ENCODE measurements around the gene C4orf46. TPM values are rescaled to one million over a fixed set of nuclear protein-coding genes. Genes with fewer than 3 reads are reported as not detected.
"Not testable (repeated sequence)": the region's sequence is repeated elsewhere in the genome, so short reads cannot be mapped to it uniquely, and the experiment has no call there.

Gene C4orf46
- polyA plus RNA-seq (2013): 12.3 TPM

- no peak for DNase-seq
- Histone ChIP-seq H3K27me3 (replicated peaks in 2 of 5; ENCODE audit: control insufficient read depth in 4 of 5, insufficient read depth in 5 of 5, low read length in 4 of 5) (no peaks in the 10 kb centered on the region), H3K4me3 (ENCODE audit: control insufficient read depth in 1 of 7, extremely low read depth in 1 of 7, insufficient read depth in 4 of 7, low read depth in 2 of 7, low read length in 6 of 7) (peak within 1 kb of the TSS; percentile 83 to 97 (median 92)), H3K36me3 (ENCODE audit: control insufficient read depth in 4 of 4, insufficient read depth in 4 of 4, low read length in 3 of 4) (peaks cover 0 to 4% (median 0%) of the 10 kb centered on the region in 4 experiments), H3K27ac (ENCODE audit: insufficient read depth in 1 of 2, low read depth in 1 of 2, low read length in 2 of 2, poor library complexity in 1 of 2, severe bottlenecking in 2 of 2) (peak within 1 kb of the TSS; percentile 85 to 95), H3K4me1 (ENCODE audit: control extremely low read depth in 1 of 4, control insufficient read depth in 4 of 4, insufficient read depth in 4 of 4, low read length in 3 of 4) (peaks cover 9 to 21% (median 16%) of the 10 kb centered on the region in 4 experiments), H3K9me3 (ENCODE audit: control extremely low read depth in 1 of 5, control insufficient read depth in 4 of 5, insufficient read depth in 2 of 5, low read depth in 1 of 5, low read length in 4 of 5) (no peaks in the 10 kb centered on the region)
- POLR2A ChIA-PET: no interaction called here
- WGBS (ENCODE audit: insufficient coverage): 0% methylated on average over 13 of the region's 20 CpGs
- CTCF ChIA-PET: interaction anchor here (1.0 to 1.5 kb wide), 2 partner anchors 13 to 417 kb away, joined by 3 to 4 read pairs; no protein-coding TSS in a partner anchor
Observed at GRCh38 chr4:158671665-158671914, at the start of gene C4orf46. Gene C4orf46, minus strand, starts transcription at chr4:158671887. Its CDS starts 86 bp downstream, at chr4:158671801.

DNA sequence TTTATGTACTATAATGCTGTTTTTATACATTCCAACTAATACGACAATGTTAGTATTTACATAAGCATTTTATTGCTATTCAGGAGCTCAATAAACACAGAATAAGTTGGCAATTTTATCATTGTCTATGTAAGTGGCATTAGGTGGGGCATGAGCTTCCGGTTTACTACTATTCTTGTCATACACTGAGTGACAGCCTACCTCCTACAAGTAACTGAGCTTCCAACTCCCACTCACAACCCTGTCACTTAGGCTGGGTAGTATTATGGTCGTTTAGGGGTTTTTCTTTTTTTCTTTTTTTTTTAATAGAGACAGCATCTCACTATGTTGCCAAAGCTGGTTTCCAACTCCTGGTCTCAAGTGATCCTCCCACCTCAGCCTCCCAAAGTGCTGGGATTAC, 44.1 kb upstream of the C4orf46 start:
- no peak overlapping the region for H3K27ac ChIP-seq (ENCODE audit: insufficient read depth in 1 of 2, low read depth in 1 of 2, low read length in 2 of 2, poor library complexity in 1 of 2, severe bottlenecking in 2 of 2)
- no peaks in the 10 kb centered on the region for H3K27me3 ChIP-seq (replicated peaks in 2 of 5; ENCODE audit: control insufficient read depth in 4 of 5, insufficient read depth in 5 of 5, low read length in 4 of 5)
- no peaks in the 10 kb centered on the region for H3K9me3 ChIP-seq (ENCODE audit: control extremely low read depth in 1 of 5, control insufficient read depth in 4 of 5, insufficient read depth in 2 of 5, low read depth in 1 of 5, low read length in 4 of 5)
- ChIA-PET CTCF (interaction anchor here (0.8 kb wide), 1 partner anchor 130 kb away, joined by 3 read pairs; no protein-coding TSS in a partner anchor), POLR2A (interaction anchor here (1.1 kb wide), 1 partner anchor 53 kb away, joined by 5 read pairs; the partner anchor contains the start of gene FNIP2)
- H3K4me1 ChIP-seq (ENCODE audit: control extremely low read depth in 1 of 4, control insufficient read depth in 4 of 4, insufficient read depth in 4 of 4, low read length in 3 of 4): no peaks in the 10 kb centered on the region
- H3K4me3 ChIP-seq (ENCODE audit: control insufficient read depth in 1 of 7, extremely low read depth in 1 of 7, insufficient read depth in 4 of 7, low read depth in 2 of 7, low read length in 6 of 7): no peak overlapping the region
- WGBS (ENCODE audit: insufficient coverage): no CpG with 5 or more reads among the region's 3 CpGs
- no peak for DNase-seq
- peaks cover 34 to 81% (median 59%) of the 10 kb centered on the region in 4 experiments for H3K36me3 ChIP-seq (ENCODE audit: control insufficient read depth in 4 of 4, insufficient read depth in 4 of 4, low read length in 3 of 4)

DNA sequence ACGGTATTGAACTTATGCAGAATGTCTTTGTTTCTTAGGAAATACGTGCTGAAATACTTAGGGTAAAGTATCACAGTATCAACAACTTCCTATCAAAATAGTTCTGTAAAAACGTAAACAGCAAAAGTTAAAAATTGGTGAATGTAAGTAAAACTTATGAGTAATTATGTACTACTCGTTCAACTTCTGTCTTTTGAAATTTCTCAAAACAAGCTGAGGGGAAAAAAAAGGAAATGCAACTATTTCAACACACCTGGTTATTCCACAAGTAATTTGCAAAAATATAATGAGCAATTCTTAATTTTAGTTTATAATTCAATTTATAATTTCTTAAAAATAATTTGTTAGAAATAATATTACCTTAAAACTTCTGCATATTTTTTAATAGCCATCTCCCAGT, 43.2 kb upstream of the C4orf46 start:
- Histone ChIP-seq H3K4me1 (ENCODE audit: control extremely low read depth in 1 of 4, control insufficient read depth in 4 of 4, insufficient read depth in 4 of 4, low read length in 3 of 4) (no peaks in the 10 kb centered on the region), H3K27me3 (replicated peaks in 2 of 5; ENCODE audit: control insufficient read depth in 4 of 5, insufficient read depth in 5 of 5, low read length in 4 of 5) (no peaks in the 10 kb centered on the region), H3K4me3 (ENCODE audit: control insufficient read depth in 1 of 7, extremely low read depth in 1 of 7, insufficient read depth in 4 of 7, low read depth in 2 of 7, low read length in 6 of 7) (no peak overlapping the region), H3K36me3 (ENCODE audit: control insufficient read depth in 4 of 4, insufficient read depth in 4 of 4, low read length in 3 of 4) (peaks cover 38 to 86% (median 61%) of the 10 kb centered on the region in 4 experiments), H3K9me3 (ENCODE audit: control extremely low read depth in 1 of 5, control insufficient read depth in 4 of 5, insufficient read depth in 2 of 5, low read depth in 1 of 5, low read length in 4 of 5) (no peaks in the 10 kb centered on the region), H3K27ac (ENCODE audit: insufficient read depth in 1 of 2, low read depth in 1 of 2, low read length in 2 of 2, poor library complexity in 1 of 2, severe bottlenecking in 2 of 2) (no peak overlapping the region)
- ChIA-PET POLR2A (interaction anchor here (1.1 kb wide), 1 partner anchor 54 kb away, joined by 5 read pairs; the partner anchor contains the start of gene FNIP2), CTCF (interaction anchor here (0.7 to 1.1 kb wide), 2 partner anchors 34 to 489 kb away, joined by 3 read pairs; no protein-coding TSS in a partner anchor)
- DNase-seq: no peak
- no CpG with 5 or more reads among the region's 4 CpGs for WGBS (ENCODE audit: insufficient coverage)

DNA sequence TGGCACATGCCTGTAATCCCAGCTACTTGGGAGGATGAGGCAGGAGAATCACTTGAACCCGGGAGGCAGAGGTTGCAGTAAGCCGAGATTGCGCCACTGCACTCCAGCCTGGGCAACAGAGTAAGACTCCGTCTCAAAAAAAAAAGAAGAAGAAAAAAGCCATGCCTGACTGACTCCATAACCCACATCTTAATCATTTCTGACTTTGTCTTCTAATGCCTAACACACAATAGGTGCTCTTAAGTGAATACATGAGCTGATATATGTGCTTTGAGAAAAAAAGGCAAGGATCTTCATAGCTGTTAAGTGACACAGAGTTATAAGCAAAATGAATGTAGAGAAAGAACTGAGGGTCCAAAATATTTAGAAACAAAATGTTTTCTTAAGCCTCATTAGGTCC, 40.9 kb upstream of the C4orf46 start:
- WGBS (ENCODE audit: insufficient coverage): 100% methylated on average over 2 of the region's 4 CpGs
- H3K4me1 ChIP-seq (ENCODE audit: control extremely low read depth in 1 of 4, control insufficient read depth in 4 of 4, insufficient read depth in 4 of 4, low read length in 3 of 4); H3K27me3 ChIP-seq (replicated peaks in 2 of 5; ENCODE audit: control insufficient read depth in 4 of 5, insufficient read depth in 5 of 5, low read length in 4 of 5); H3K4me3 ChIP-seq (ENCODE audit: control insufficient read depth in 1 of 7, extremely low read depth in 1 of 7, insufficient read depth in 4 of 7, low read depth in 2 of 7, low read length in 6 of 7); POLR2A ChIA-PET; DNase-seq; H3K27ac ChIP-seq (ENCODE audit: insufficient read depth in 1 of 2, low read depth in 1 of 2, low read length in 2 of 2, poor library complexity in 1 of 2, severe bottlenecking in 2 of 2); H3K9me3 ChIP-seq (ENCODE audit: control extremely low read depth in 1 of 5, control insufficient read depth in 4 of 5, insufficient read depth in 2 of 5, low read depth in 1 of 5, low read length in 4 of 5): not testable (repeated sequence)
- H3K36me3 ChIP-seq (ENCODE audit: control insufficient read depth in 4 of 4, insufficient read depth in 4 of 4, low read length in 3 of 4): peaks cover 19 to 82% (median 55%) of the 10 kb centered on the region in 4 experiments
- CTCF ChIA-PET: interaction anchor here (1.0 to 2.5 kb wide), 5 partner anchors 10 to 489 kb away, joined by 4 to 6 read pairs (median 6); no protein-coding TSS in a partner anchor

GRCh38 chr4:158710814-158711213, 39.1 kb upstream of the C4orf46 start:
- ChIA-PET POLR2A (no interaction called here), CTCF (interaction anchor here (0.7 to 2.7 kb wide), 10 partner anchors 9 to 492 kb away, joined by 3 to 13 read pairs (median 3); no protein-coding TSS in a partner anchor)
- H3K4me1 ChIP-seq (ENCODE audit: control extremely low read depth in 1 of 4, control insufficient read depth in 4 of 4, insufficient read depth in 4 of 4, low read length in 3 of 4): no peaks in the 10 kb centered on the region
- H3K36me3 ChIP-seq (ENCODE audit: control insufficient read depth in 4 of 4, insufficient read depth in 4 of 4, low read length in 3 of 4): peaks cover 23 to 79% (median 55%) of the 10 kb centered on the region in 4 experiments
- H3K9me3 ChIP-seq (ENCODE audit: control extremely low read depth in 1 of 5, control insufficient read depth in 4 of 5, insufficient read depth in 2 of 5, low read depth in 1 of 5, low read length in 4 of 5): no peaks in the 10 kb centered on the region
- DNase-seq: peak; percentile 31 to 47 (median 42)
- H3K4me3 ChIP-seq (ENCODE audit: control insufficient read depth in 1 of 7, extremely low read depth in 1 of 7, insufficient read depth in 4 of 7, low read depth in 2 of 7, low read length in 6 of 7): no peak overlapping the region
- no peaks in the 10 kb centered on the region for H3K27me3 ChIP-seq (replicated peaks in 2 of 5; ENCODE audit: control insufficient read depth in 4 of 5, insufficient read depth in 5 of 5, low read length in 4 of 5)
- no peak overlapping the region for H3K27ac ChIP-seq (ENCODE audit: insufficient read depth in 1 of 2, low read depth in 1 of 2, low read length in 2 of 2, poor library complexity in 1 of 2, severe bottlenecking in 2 of 2)
- WGBS (ENCODE audit: insufficient coverage): no CpG with 5 or more reads among the region's 1 CpG

DNA sequence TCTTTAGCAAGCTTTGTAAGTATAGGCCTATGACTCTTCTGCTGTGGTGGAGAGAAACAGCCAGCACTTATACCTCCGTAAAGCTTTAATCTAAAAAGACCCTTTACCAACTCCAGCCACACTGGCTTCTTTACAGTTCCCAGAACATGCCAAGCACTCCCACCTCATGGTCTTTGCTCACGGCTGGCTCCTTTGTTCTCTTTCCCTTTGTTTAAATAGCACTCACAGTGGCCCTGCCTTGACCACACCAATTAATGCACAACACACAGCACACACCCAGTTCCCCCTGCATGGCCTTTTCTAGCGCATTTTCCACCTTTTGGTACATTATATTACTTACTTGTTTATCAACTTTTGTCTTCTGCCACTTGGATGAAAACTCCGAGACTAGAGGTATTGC, 32.6 kb upstream of the C4orf46 start:
- ChIA-PET CTCF (interaction anchor here (0.9 kb wide), 1 partner anchor 25 kb away, joined by 3 read pairs; no protein-coding TSS in a partner anchor), POLR2A (no interaction called here)
- WGBS (ENCODE audit: insufficient coverage): 96% methylated on average over 2 of the region's 4 CpGs
- H3K27ac ChIP-seq (ENCODE audit: insufficient read depth in 1 of 2, low read depth in 1 of 2, low read length in 2 of 2, poor library complexity in 1 of 2, severe bottlenecking in 2 of 2): no peak overlapping the region
- H3K36me3 ChIP-seq (ENCODE audit: control insufficient read depth in 4 of 4, insufficient read depth in 4 of 4, low read length in 3 of 4): peaks cover 9 to 46% (median 30%) of the 10 kb centered on the region in 4 experiments
- no peaks in the 10 kb centered on the region for H3K27me3 ChIP-seq (replicated peaks in 2 of 5; ENCODE audit: control insufficient read depth in 4 of 5, insufficient read depth in 5 of 5, low read length in 4 of 5)
- DNase-seq: no peak
- no peak overlapping the region for H3K4me3 ChIP-seq (ENCODE audit: control insufficient read depth in 1 of 7, extremely low read depth in 1 of 7, insufficient read depth in 4 of 7, low read depth in 2 of 7, low read length in 6 of 7)
- no peaks in the 10 kb centered on the region for H3K9me3 ChIP-seq (ENCODE audit: control extremely low read depth in 1 of 5, control insufficient read depth in 4 of 5, insufficient read depth in 2 of 5, low read depth in 1 of 5, low read length in 4 of 5)
- no peaks in the 10 kb centered on the region for H3K4me1 ChIP-seq (ENCODE audit: control extremely low read depth in 1 of 4, control insufficient read depth in 4 of 4, insufficient read depth in 4 of 4, low read length in 3 of 4)

GRCh38 chr4:158688813-158689212, 17.1 kb upstream of the C4orf46 start:
- no peak overlapping the region for H3K27ac ChIP-seq (ENCODE audit: insufficient read depth in 1 of 2, low read depth in 1 of 2, low read length in 2 of 2, poor library complexity in 1 of 2, severe bottlenecking in 2 of 2)
- H3K27me3 ChIP-seq (replicated peaks in 2 of 5; ENCODE audit: control insufficient read depth in 4 of 5, insufficient read depth in 5 of 5, low read length in 4 of 5): no peaks in the 10 kb centered on the region
- no peak overlapping the region for H3K4me3 ChIP-seq (ENCODE audit: control insufficient read depth in 1 of 7, extremely low read depth in 1 of 7, insufficient read depth in 4 of 7, low read depth in 2 of 7, low read length in 6 of 7)
- CTCF ChIA-PET: interaction anchor here (0.8 kb wide), 1 partner anchor 8 kb away, joined by 4 read pairs; no protein-coding TSS in a partner anchor
- H3K9me3 ChIP-seq (ENCODE audit: control extremely low read depth in 1 of 5, control insufficient read depth in 4 of 5, insufficient read depth in 2 of 5, low read depth in 1 of 5, low read length in 4 of 5): no peaks in the 10 kb centered on the region
- POLR2A ChIA-PET: no interaction called here
- WGBS (ENCODE audit: insufficient coverage): no CpG with 5 or more reads among the region's 1 CpG
- H3K36me3 ChIP-seq (ENCODE audit: control insufficient read depth in 4 of 4, insufficient read depth in 4 of 4, low read length in 3 of 4): peaks cover 3 to 7% (median 5%) of the 10 kb centered on the region in 4 experiments
- DNase-seq: no peak
- no peaks in the 10 kb centered on the region for H3K4me1 ChIP-seq (ENCODE audit: control extremely low read depth in 1 of 4, control insufficient read depth in 4 of 4, insufficient read depth in 4 of 4, low read length in 3 of 4)
